Prostate gland (tissue), 2 donors: ENCODE measurements around the gene TOMM40L. TPM values are rescaled to one million over a fixed set of nuclear protein-coding genes. Genes with fewer than 3 reads are reported as not detected.

Experiments used
- DNase-seq: peaks from one replicate; pipeline ENCODE4 v3.0.0-alpha.2; 2019; ENCODE audit warnings: low spot score
- H3K27ac ChIP-seq, 2 donors: fragments of 200-600 bp; sonication (generic); 2 replicates each; pipeline ENCODE4 v1.5.1; 2017 to 2019
- H3K27me3 ChIP-seq: fragments of 200-600 bp; sonication (generic); replicated peaks from 2 replicates; pipeline ENCODE4 v1.5.1; 2019; ENCODE audit not compliant: insufficient read depth
- H3K36me3 ChIP-seq, 2 donors: fragments of 200-600 bp; sonication (generic); 1 replicate in 1 of 2; 2 replicates in 1 of 2; pipeline versions ENCODE4 v1.5.1 to v1.8.1; 2017 to 2019
- H3K4me1 ChIP-seq: fragments of 200-600 bp; sonication (generic); replicated peaks from 2 replicates; pipeline ENCODE4 v1.5.1; 2019
- H3K4me3 ChIP-seq, 2 donors: fragments of 200-600 bp; sonication (generic); 2 replicates each; pipeline ENCODE4 v1.5.1; 2017 to 2019
- H3K9me3 ChIP-seq: fragments of 200-600 bp; sonication (generic); 2 replicates; pipeline ENCODE4 v1.5.1; 2017
- POLR2A ChIP-seq: fragments of 450-650 bp; IDR thresholded peaks from one replicate; pipeline ENCODE4 v1.6.1; 2016; ENCODE audit warnings: antibody characterized with exemption, mild to moderate bottlenecking
- POLR2AphosphoS5 ChIP-seq: sonication (generic); formaldehyde crosslinking; IDR thresholded peaks from one replicate; pipeline ENCODE4 v1.6.1; 2017; ENCODE audit warnings: antibody characterized with exemption
- WGBS: methylation state at CpG from one replicate; pipeline ENCODE4 v1.1.5; 2018; 5-methylcytosine and 5-hydroxymethylcytosine counted together
- intact Hi-C: fragments of 100-400 bp; cut with DNase I; formaldehyde crosslinking; loops from one replicate; pipeline ENCODE4 v1.14.2; 2022
- total RNA-seq, 2 donors: library from RNA; depleted of rRNA; stranded (reverse); fragments of >200 nt; gene quantifications; one replicate each; pipeline ENCODE4 v1.1.0, GENCODE V29; 2016
- TF ChIP-seq, protein P1 (sequence below), 4 experiments: fragments of 200-600 bp in 2 of 4; fragments of 450-650 bp in 2 of 4; sonication (generic) in 2 of 4; IDR thresholded peaks; 1 replicate in 3 of 4; 2 replicates in 1 of 4; pipeline ENCODE4 v1.5.1; 2016 to 2019; ENCODE audit warnings: antibody characterized with exemption in 4 of 4, mild to moderate bottlenecking in 2 of 4, moderate library complexity in 2 of 4

The TOMM40L gene
- total RNA-seq, 2 donors from 2014 or later, result 7.5 to 15.6 TPM

DNA sequence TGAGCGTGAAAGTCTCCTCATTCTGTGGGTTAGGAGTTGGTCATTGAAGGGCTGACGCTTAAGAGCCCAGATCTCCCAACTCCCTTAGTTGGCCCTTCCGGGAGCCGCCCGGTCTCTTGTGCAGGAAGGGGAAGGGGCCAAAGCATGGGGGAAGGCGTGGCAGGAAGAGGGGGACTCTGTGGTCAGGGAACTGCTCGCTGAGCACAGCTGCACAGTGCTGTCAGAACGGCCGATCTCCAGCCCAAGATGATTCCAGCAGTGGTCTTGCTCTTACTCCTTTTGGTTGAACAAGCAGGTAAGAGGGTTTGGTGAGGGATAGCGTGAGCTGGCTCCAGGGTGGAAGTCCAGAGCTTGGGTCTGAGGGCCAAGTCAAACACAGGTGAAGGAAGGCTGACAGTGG, 10.8 kb upstream of the TOMM40L start, which contains the start of gene FCER1G:
Gene FCER1G (plus strand): TSS at position 220 of the 400 bp plus-strand sequence. CDS start 27 bp downstream, at position 247.
- Histone ChIP-seq H3K36me3 (peaks cover 8 to 22% of the 10 kb centered on the region in 2 donors), H3K4me3 (no peak within 1 kb of the TSS), H3K9me3 (no peaks in the 10 kb centered on the region), H3K27me3 (no peaks in the 10 kb centered on the region), H3K4me1 (no peaks in the 10 kb centered on the region), H3K27ac (no peak within 1 kb of the TSS)
- intact Hi-C loops, result no loop called here
- 75% methylated on average over 10 of the region's 10 CpGs for WGBS
- DNase-seq, result no peak
- TF ChIP-seq, protein P1, sequence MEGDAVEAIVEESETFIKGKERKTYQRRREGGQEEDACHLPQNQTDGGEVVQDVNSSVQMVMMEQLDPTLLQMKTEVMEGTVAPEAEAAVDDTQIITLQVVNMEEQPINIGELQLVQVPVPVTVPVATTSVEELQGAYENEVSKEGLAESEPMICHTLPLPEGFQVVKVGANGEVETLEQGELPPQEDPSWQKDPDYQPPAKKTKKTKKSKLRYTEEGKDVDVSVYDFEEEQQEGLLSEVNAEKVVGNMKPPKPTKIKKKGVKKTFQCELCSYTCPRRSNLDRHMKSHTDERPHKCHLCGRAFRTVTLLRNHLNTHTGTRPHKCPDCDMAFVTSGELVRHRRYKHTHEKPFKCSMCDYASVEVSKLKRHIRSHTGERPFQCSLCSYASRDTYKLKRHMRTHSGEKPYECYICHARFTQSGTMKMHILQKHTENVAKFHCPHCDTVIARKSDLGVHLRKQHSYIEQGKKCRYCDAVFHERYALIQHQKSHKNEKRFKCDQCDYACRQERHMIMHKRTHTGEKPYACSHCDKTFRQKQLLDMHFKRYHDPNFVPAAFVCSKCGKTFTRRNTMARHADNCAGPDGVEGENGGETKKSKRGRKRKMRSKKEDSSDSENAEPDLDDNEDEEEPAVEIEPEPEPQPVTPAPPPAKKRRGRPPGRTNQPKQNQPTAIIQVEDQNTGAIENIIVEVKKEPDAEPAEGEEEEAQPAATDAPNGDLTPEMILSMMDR (IDR thresholded peaks at IDR 0.05), result no peak
- TF ChIP-seq POLR2A (no peak), POLR2AphosphoS5 (no peak)

DNA sequence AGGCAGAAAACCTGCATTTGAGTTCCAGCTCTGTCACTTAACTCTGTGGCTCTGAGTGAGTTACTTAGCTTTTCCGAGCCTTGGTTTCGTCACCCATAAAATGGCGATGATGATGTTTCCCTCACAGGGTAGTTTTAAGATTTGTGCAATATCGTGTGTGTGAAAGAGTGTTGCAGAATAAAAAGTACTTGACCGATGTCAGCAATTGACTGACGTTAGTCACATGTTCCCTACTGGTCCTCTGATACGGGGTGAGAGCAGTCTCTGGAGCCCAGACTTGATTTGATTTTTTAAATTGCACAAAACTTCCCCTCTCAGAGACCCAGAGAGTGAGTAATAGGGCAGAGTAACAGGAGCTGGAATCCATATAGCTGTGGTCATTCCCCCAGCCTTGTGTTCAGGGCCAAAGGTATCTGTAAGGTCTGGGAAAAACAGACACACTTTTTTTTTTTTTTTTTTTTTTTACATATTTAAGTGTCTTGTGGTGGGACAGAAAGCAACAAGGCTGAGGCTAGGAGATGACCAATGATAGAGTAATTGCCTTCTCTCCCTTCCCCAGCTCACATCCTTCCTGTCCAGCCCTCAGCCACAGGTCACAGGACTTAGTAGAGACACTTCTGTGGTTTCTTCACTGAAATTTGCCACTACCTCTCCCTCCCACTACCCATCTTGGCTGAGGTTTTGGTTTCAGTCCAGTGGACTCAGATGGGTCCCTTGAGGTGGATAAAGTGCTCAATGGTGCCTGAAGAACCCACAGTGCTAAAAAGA, 8.7 kb upstream of the TOMM40L start:
- no peak overlapping the region for H3K4me3 ChIP-seq
- no peak for TF ChIP-seq POLR2AphosphoS5
- no peak for TF ChIP-seq POLR2A
- TF ChIP-seq, protein P1 (IDR thresholded peaks at IDR 0.05), result no peak
- WGBS, result 70% methylated on average over 7 of the region's 7 CpGs
- H3K27me3 ChIP-seq, result no peaks in the 10 kb centered on the region
- intact Hi-C loops, result no loop called here
- H3K27ac ChIP-seq, result no peak overlapping the region
- H3K9me3 ChIP-seq, result no peaks in the 10 kb centered on the region
- H3K4me1 ChIP-seq, result no peaks in the 10 kb centered on the region
- peaks cover 8 to 18% of the 10 kb centered on the region in 2 donors for H3K36me3 ChIP-seq
- DNase-seq, result no peak

DNA sequence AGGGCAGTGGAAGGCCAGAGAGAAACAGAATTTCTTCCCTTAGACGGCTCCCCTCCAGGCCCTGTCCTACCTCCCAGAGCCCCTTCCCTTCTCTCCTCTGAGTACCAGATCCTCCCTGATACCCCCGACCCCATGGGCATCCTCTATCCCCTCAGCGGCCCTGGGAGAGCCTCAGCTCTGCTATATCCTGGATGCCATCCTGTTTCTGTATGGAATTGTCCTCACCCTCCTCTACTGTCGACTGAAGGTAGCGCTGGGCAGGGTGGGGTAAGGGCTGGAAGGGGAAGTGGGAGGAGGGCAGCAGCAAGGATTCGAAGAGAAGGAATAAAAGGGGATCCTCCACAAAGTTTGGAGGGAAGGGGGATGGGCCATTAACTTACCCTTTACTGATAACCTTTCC, 8.0 kb upstream of the TOMM40L start:
- TF ChIP-seq, protein P1 (IDR thresholded peaks at IDR 0.05), result no peak
- TF ChIP-seq POLR2A, result no peak
- no peak for TF ChIP-seq POLR2AphosphoS5
- Histone ChIP-seq H3K36me3 (peaks cover 8 to 11% of the 10 kb centered on the region in 2 donors), H3K9me3 (no peaks in the 10 kb centered on the region), H3K27me3 (no peaks in the 10 kb centered on the region), H3K27ac (no peak overlapping the region), H3K4me1 (no peaks in the 10 kb centered on the region), H3K4me3 (no peak overlapping the region)
- 73% methylated on average over 6 of the region's 6 CpGs for WGBS
- no peak for DNase-seq
- intact Hi-C loops, result no loop called here

DNA sequence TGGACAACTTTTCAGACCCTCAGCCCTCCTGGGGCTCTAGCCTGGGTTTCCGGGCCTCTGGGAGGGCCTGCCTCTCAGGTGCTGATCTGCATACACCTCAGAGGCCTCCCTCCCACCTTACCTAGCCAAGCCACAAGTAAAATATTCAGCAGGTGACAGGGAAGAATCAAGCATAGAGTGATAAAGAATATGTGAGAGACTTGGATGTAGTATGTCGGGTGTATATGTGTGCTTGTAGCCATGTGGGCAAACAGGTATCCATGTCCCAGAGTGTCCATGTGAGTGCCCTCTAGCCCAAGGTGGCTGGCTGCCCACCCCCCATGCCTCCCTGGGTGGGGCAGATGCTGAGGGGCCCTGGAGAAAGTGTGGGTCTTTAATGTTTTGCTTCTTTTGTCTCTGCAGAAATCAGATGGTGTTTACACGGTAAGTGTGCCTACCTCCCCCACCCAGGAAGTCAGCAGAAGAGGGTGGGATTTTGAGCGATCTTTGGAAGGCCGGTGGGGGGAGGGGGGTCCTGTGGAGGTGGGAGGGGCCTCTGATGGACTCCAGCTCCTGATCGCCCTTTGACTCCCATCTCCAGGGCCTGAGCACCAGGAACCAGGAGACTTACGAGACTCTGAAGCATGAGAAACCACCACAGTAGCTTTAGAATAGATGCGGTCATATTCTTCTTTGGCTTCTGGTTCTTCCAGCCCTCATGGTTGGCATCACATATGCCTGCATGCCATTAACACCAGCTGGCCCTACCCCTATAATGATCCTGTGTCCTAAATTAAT, 7.4 kb upstream of the TOMM40L start:
- DNase-seq, result no peak
- Histone ChIP-seq H3K4me3 (no peak overlapping the region), H3K4me1 (no peaks in the 10 kb centered on the region), H3K27me3 (no peaks in the 10 kb centered on the region), H3K27ac (no peak overlapping the region), H3K36me3 (peaks cover 2 to 4% of the 10 kb centered on the region in 2 donors), H3K9me3 (no peaks in the 10 kb centered on the region)
- 60% methylated on average over 8 of the region's 8 CpGs for WGBS
- TF ChIP-seq POLR2A, result no peak
- TF ChIP-seq, protein P1 (IDR thresholded peaks at IDR 0.05), result no peak
- no peak for TF ChIP-seq POLR2AphosphoS5
- intact Hi-C loops, result no loop called here
